Gastroesophageal sphincter (tissue), 4 donors: ENCODE results near the gene SLC29A2. TPM values are rescaled to one million over a fixed set of nuclear protein-coding genes. Genes with fewer than 3 reads are reported as not detected.

Source experiments
- ATAC-seq: fragments of 150-250 bp; one replicate; pipeline ENCODE4 v1.9.1; 2016; ENCODE audit warnings: mild to moderate bottlenecking, moderate library complexity
- H3K27ac ChIP-seq, 4 donors: fragments of 200-600 bp; sonication (generic) in 3 of 4; 1 replicate in 3 of 4; 2 replicates in 1 of 4; pipeline ENCODE4 v1.5.1; 2016 to 2019
- H3K27me3 ChIP-seq: fragments of 200-600 bp; sonication (generic); one replicate; pipeline ENCODE4 v1.5.1; 2019
- H3K36me3 ChIP-seq, 2 donors: fragments of 200-600 bp; sonication (generic); one replicate each; pipeline ENCODE4 v1.5.1; 2019; ENCODE audit warnings: control low read depth in 1 of 2
- H3K4me1 ChIP-seq, 3 donors: fragments of 200-600 bp; sonication (generic); 1 replicate in 2 of 3; 2 replicates in 1 of 3; pipeline ENCODE4 v1.5.1; 2016 to 2019; ENCODE audit warnings: control low read depth in 2 of 3
- H3K4me3 ChIP-seq, 2 donors: fragments of 200-600 bp; sonication (generic); one replicate each; pipeline ENCODE4 v1.5.1; 2019; ENCODE audit warnings: mild to moderate bottlenecking in 1 of 2, moderate library complexity in 1 of 2
- H3K9me3 ChIP-seq, 3 donors: fragments of 200-600 bp; sonication (generic); one replicate each; pipeline ENCODE4 v1.5.1; 2017 to 2019; ENCODE audit warnings: control low read depth in 2 of 3
- EP300 ChIP-seq: sonication (generic); formaldehyde crosslinking; IDR thresholded peaks from one replicate; pipeline ENCODE4 v1.6.1; 2017; ENCODE audit warnings: antibody characterized with exemption, mild to moderate bottlenecking
- POLR2A ChIP-seq, 2 donors: fragments of 450-650 bp; IDR thresholded peaks; one replicate each; pipeline ENCODE4 v1.6.1; 2017; ENCODE audit warnings: antibody characterized with exemption in 2 of 2, mild to moderate bottlenecking in 2 of 2, moderate library complexity in 1 of 2
- POLR2AphosphoS5 ChIP-seq: sonication (generic); formaldehyde crosslinking; IDR thresholded peaks from one replicate; pipeline ENCODE4 v1.6.1; 2017; ENCODE audit warnings: antibody characterized with exemption
- WGBS, 2 donors: methylation state at CpG; one replicate each; pipeline ENCODE4 v1.1.5; 2018; ENCODE audit warnings: low coverage in 1 of 2; 5-methylcytosine and 5-hydroxymethylcytosine counted together
- total RNA-seq, 4 donors: library from RNA; depleted of rRNA; stranded (reverse); fragments of >200 nt; gene quantifications; one replicate each; pipeline ENCODE4 v1.1.0, GENCODE V29; 2016
- TF ChIP-seq, protein P1 (sequence below), 4 experiments: fragments of 200-600 bp in 2 of 4; fragments of 450-650 bp in 2 of 4; sonication (generic) in 1 of 4; IDR thresholded peaks; one replicate each; pipeline ENCODE4 v1.5.1; 2017 to 2019; ENCODE audit warnings: antibody characterized with exemption in 4 of 4, mild to moderate bottlenecking in 2 of 4, moderate library complexity in 2 of 4

Gene SLC29A2
- total RNA-seq, 4 donors from 2014 or later = 0.27 to 3.2 (median 1.2) TPM

DNA sequence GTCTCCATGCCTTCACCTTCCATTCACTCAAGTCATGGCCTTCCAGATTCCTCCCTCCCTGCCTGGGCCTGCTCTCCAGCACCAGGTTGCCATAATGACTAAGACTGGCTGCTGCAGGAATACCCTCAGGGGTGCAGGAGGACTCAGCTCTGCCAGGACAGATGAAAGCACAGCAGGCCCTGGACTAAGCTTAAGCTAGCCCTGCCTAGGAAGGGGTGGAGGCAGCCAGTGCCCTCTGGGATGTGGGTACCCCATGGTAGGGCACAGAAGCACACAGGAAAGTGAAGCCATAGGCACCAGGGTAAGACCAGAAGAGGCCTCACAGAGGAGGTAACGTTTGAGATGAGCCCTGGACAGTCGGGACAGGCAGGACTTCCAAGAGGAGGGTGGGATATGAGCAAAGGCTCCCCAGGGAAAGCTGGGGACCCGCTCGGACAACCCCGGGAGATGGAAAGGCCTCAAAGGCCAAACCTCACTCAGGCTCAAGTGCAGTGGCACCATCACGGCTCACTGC lies 32.3 kb downstream of the SLC29A2 start:
- ATAC-seq = no peak
- H3K36me3 ChIP-seq = peaks cover 0 to 63% of the 10 kb centered on the region in 2 donors
- 68 to 69% methylated on average over 3 to 6 of the region's 6 CpGs for WGBS, 2 donors

GRCh38 chr11:66338276-66339161 lies 33.0 kb downstream of the SLC29A2 start:
- H3K4me1 ChIP-seq = peaks cover 0 to 41% (median 24%) of the 10 kb centered on the region in 3 donors
- H3K9me3 ChIP-seq = no peaks in the 10 kb centered on the region
- H3K27ac ChIP-seq = no peak overlapping the region
- no peak overlapping the region for H3K4me3 ChIP-seq
- ATAC-seq = no peak
- TF ChIP-seq POLR2AphosphoS5 (no peak), POLR2A (IDR thresholded peaks at IDR 0.05) (no peak), EP300 (no peak)
- TF ChIP-seq, protein P1, sequence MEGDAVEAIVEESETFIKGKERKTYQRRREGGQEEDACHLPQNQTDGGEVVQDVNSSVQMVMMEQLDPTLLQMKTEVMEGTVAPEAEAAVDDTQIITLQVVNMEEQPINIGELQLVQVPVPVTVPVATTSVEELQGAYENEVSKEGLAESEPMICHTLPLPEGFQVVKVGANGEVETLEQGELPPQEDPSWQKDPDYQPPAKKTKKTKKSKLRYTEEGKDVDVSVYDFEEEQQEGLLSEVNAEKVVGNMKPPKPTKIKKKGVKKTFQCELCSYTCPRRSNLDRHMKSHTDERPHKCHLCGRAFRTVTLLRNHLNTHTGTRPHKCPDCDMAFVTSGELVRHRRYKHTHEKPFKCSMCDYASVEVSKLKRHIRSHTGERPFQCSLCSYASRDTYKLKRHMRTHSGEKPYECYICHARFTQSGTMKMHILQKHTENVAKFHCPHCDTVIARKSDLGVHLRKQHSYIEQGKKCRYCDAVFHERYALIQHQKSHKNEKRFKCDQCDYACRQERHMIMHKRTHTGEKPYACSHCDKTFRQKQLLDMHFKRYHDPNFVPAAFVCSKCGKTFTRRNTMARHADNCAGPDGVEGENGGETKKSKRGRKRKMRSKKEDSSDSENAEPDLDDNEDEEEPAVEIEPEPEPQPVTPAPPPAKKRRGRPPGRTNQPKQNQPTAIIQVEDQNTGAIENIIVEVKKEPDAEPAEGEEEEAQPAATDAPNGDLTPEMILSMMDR (IDR thresholded peaks at IDR 0.05) = no peak
- 41 to 90% methylated on average over 2 to 3 of the region's 17 CpGs for WGBS, 2 donors
- H3K36me3 ChIP-seq = peaks cover 0 to 69% of the 10 kb centered on the region in 2 donors
- H3K27me3 ChIP-seq = no peaks in the 10 kb centered on the region

More for the DNA sequence above, 32.3 kb downstream of the SLC29A2 start:
- TF ChIP-seq POLR2AphosphoS5 (no peak), EP300 (no peak), POLR2A (IDR thresholded peaks at IDR 0.05) (no peak)
- TF ChIP-seq, protein P1 (IDR thresholded peaks at IDR 0.05) = no peak
- Histone ChIP-seq H3K4me3 (no peak overlapping the region), H3K4me1 (peaks cover 0 to 47% (median 31%) of the 10 kb centered on the region in 3 donors), H3K27ac (no peak overlapping the region), H3K27me3 (no peaks in the 10 kb centered on the region), H3K9me3 (no peaks in the 10 kb centered on the region)

- TF ChIP-seq POLR2A (IDR thresholded peaks at IDR 0.05) = no peak
- no peak for TF ChIP-seq EP300
- TF ChIP-seq, protein P1 (IDR thresholded peaks at IDR 0.05) = no peak
- TF ChIP-seq POLR2AphosphoS5 = no peak
- Histone ChIP-seq H3K27me3 (no peaks in the 10 kb centered on the region), H3K27ac (peak overlapping the region in 3 of 4 donors; percentile 55 to 73 (median 72)), H3K4me1 (peaks cover 0 to 32% (median 22%) of the 10 kb centered on the region in 3 donors), H3K4me3 (no peak overlapping the region), H3K9me3 (no peaks in the 10 kb centered on the region), H3K36me3 (peaks cover 0 to 80% of the 10 kb centered on the region in 2 donors)
- peak; percentile 4 for ATAC-seq
- WGBS, 2 donors = 80% methylated on average over 1 of the region's 18 CpGs; no CpG with 5 or more reads in 1 of the 2 donors
These were observed 34.3 kb downstream of the SLC29A2 start for GRCh38 chr11:66337103-66337899.

DNA sequence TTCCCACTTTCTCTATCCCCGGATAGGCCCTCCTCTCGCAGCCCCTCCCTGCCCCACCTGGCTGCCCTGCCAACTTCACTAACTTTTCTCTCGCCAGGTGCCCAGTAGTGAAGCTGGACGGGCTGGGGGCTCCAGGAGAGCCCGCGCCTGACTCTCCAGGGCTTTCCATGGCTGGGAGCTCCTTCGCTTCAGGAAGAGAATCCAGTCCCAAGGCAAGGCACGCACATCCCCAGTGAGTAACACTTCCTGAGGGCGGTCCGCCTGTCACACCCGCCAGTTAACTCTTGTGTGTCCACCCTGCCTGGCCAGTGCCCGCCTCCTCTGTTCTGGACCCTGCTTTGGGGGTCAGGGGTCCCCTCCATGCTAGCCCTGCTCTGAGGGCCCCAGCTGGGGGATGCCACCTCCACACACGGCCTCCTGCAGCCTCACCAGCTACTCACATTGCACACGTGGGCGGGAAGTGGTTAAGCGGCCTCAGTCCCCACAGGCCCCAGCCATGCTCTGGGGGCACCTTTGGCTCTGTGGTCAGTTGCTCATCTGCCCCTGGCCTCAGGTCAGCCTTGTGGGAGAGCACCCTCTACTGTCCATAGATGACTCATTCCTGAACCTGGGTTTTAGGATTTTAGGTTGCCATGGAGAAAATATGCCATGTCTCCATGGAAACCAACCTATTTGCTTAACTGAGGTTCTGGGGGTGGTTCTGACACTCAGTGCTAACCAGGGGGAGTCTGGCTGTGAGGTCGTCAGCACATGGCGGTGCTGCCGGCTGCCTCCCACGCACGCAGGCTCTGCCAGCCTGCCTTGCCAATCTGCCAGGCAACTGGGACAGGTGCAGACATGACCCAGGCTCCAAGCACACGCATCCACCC lies 35.1 kb downstream of the SLC29A2 start, which contains the start of gene RIN1:
RIN1 (minus strand) TSS at position 201 of the 869 bp plus-strand sequence; CDS start at position 169, 32 bp downstream.
- WGBS, 2 donors = 0% methylated on average over 3 of the region's 22 CpGs; no CpG with 5 or more reads in 1 of the 2 donors
- TF ChIP-seq, protein P1 (IDR thresholded peaks at IDR 0.05) = peak in 2 of 4 experiments; percentile 30 to 44
- TF ChIP-seq POLR2AphosphoS5 = peak; percentile 9
- no peak for TF ChIP-seq EP300

More for the DNA sequence above, 35.1 kb downstream of the SLC29A2 start, which contains the start of gene RIN1:
- H3K27ac ChIP-seq = peak within 1 kb of the TSS in 3 of 4 donors; percentile 55 to 73 (median 72)
- H3K4me3 ChIP-seq = peak within 1 kb of the TSS; percentile 33 to 60
- ATAC-seq = peak; percentile 76
- no peaks in the 10 kb centered on the region for H3K27me3 ChIP-seq
- H3K9me3 ChIP-seq = no peaks in the 10 kb centered on the region
- peaks cover 0 to 32% (median 22%) of the 10 kb centered on the region in 3 donors for H3K4me1 ChIP-seq
- H3K36me3 ChIP-seq = peaks cover 0 to 80% of the 10 kb centered on the region in 2 donors
